Lower lobe of right lung (tissue), 2 donors: Measurements from ENCODE around the gene SOX10. TPM values are rescaled to one million over a fixed set of nuclear protein-coding genes. Genes with fewer than 3 reads are reported as not detected.
A peak's percentile ranks its signal among the peaks of the same experiment; 100 is the strongest.
"Not testable (repeated sequence)": the region's sequence is repeated elsewhere in the genome, so short reads cannot be mapped to it uniquely, and the experiment has no call there.

Experiments used
- ATAC-seq, 2 donors: fragments of 200-7000 bp; cut with Tn5 transposase; one replicate each; pipeline ENCODE4 v1.9.1; 2020 to 2022; ENCODE audit warnings: mild to moderate bottlenecking in 2 of 2, moderate library complexity in 2 of 2
- DNase-seq: peaks from one replicate; pipeline ENCODE4 v3.0.0-alpha.2; 2020
- H3K27ac ChIP-seq: fragments of 200-600 bp; one replicate; pipeline ENCODE4 v1.8.0; 2022
- H3K27me3 ChIP-seq: fragments of 200-600 bp; one replicate; pipeline ENCODE4 v1.8.0; 2022; ENCODE audit warnings: low read depth
- H3K36me3 ChIP-seq: fragments of 200-600 bp; one replicate; pipeline ENCODE4 v1.8.0; 2022; ENCODE audit warnings: mild to moderate bottlenecking
- H3K4me1 ChIP-seq: fragments of 200-600 bp; one replicate; pipeline ENCODE4 v1.8.0; 2022
- H3K4me3 ChIP-seq: fragments of 200-600 bp; one replicate; pipeline ENCODE4 v1.8.0; 2022; ENCODE audit warnings: mild to moderate bottlenecking
- H3K9me3 ChIP-seq: fragments of 200-600 bp; one replicate; pipeline ENCODE4 v1.8.0; 2022
- intact Hi-C: fragments of 100-400 bp; cut with DNase I; formaldehyde crosslinking; loops from one replicate; pipeline ENCODE4 v1.11.0; 2022
- total RNA-seq: library from RNA; stranded (reverse); fragmentation: NEBNext Ultra II Directional; extraction: Animal tissue kit (Norgen Biotek cat#: 25700); gene quantifications from one replicate; pipeline ENCODE4 v1.2.1, GENCODE V29; 2021
- TF ChIP-seq, protein P1 (sequence below): fragments of 200-600 bp; IDR thresholded peaks from one replicate; pipeline ENCODE4 v1.8.0; 2022; ENCODE audit warnings: antibody characterized with exemption, mild to moderate bottlenecking
- donor health status: DM: no; HTN: yes; CAD: no; lungs with severe emphysema.

SOX10 gene
- total RNA-seq, 1 donor from 2014 or later = not detected

DNA sequence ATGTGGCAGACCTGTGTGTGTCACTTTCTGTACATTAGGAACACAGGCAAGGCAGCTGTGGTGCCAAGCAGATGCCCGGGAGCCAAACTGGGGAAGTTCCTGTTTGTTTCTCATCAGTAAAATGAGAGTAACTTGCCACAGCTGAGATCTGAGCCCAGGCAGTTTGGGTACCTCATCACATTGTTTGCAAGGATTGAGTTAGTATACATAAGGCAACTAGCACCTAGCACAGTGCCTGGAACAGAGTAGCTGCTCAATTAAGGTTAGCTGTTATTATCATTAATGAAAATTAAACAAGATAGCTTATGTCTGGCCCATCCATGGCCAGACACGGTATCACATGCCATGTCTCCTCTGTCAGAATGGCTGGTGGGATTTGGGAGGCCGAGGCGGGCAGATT is 7.8 kb downstream of the SOX10 start:
- Histone ChIP-seq H3K4me3 (no peak overlapping the region), H3K27me3 (no peaks in the 10 kb centered on the region), H3K36me3 (peaks cover 9% of the 10 kb centered on the region), H3K9me3 (no peaks in the 10 kb centered on the region), H3K4me1 (no peaks in the 10 kb centered on the region), H3K27ac (no peak overlapping the region)
- intact Hi-C loops = no loop called here
- DNase-seq (no peak), ATAC-seq (no peak)
- TF ChIP-seq, protein P1, sequence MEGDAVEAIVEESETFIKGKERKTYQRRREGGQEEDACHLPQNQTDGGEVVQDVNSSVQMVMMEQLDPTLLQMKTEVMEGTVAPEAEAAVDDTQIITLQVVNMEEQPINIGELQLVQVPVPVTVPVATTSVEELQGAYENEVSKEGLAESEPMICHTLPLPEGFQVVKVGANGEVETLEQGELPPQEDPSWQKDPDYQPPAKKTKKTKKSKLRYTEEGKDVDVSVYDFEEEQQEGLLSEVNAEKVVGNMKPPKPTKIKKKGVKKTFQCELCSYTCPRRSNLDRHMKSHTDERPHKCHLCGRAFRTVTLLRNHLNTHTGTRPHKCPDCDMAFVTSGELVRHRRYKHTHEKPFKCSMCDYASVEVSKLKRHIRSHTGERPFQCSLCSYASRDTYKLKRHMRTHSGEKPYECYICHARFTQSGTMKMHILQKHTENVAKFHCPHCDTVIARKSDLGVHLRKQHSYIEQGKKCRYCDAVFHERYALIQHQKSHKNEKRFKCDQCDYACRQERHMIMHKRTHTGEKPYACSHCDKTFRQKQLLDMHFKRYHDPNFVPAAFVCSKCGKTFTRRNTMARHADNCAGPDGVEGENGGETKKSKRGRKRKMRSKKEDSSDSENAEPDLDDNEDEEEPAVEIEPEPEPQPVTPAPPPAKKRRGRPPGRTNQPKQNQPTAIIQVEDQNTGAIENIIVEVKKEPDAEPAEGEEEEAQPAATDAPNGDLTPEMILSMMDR = no peak

DNA sequence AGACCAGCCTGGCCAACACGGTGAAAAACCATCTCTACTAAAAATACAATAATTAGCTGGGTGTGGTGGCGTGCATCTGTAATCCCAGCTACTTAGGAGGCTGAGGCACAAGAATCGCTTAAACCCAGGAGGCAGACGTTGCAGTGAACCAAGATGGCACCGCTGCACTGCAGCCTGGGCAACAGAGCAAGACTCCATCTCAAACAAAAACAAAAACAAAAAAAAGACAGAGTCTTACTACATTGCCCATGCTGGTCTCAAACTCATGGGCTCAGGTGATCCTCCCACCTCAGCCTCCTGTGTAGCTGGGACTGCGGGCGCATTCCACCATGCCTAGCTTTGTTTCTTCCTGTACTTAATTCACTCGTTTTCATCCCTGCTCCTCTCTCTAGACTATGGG is 8.3 kb downstream of the SOX10 start:
- H3K4me3 ChIP-seq, intact Hi-C loops, H3K9me3 ChIP-seq, H3K36me3 ChIP-seq, H3K27me3 ChIP-seq, H3K4me1 ChIP-seq, ATAC-seq, DNase-seq, H3K27ac ChIP-seq: not testable (repeated sequence)

DNA sequence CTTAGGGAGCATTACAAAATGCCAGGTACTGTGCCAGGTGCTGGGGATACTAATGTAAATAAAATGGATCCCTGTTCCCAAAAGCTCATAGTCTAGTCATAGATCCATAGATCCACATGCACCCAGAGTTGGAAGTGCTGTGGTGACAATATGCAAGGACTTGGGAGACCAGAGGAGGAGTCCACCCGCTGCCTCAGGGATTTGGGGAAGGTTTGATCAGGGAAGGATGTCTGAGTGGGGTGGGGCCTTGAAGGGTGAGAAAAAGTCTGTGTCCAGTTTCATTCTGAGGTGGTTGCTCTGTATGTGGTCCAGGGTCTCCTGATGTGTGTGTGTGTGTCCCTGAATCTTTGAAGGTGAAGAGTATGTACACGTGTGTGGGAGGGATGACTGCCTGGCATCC is 9.2 kb downstream of the SOX10 start:
- DNase-seq (no peak), ATAC-seq (no peak)
- no peaks in the 10 kb centered on the region for H3K9me3 ChIP-seq
- H3K36me3 ChIP-seq = peaks cover 9% of the 10 kb centered on the region
- TF ChIP-seq, protein P1 = no peak
- H3K4me3 ChIP-seq = no peak overlapping the region
- intact Hi-C loops = no loop called here
- no peaks in the 10 kb centered on the region for H3K27me3 ChIP-seq
- no peaks in the 10 kb centered on the region for H3K4me1 ChIP-seq
- no peak overlapping the region for H3K27ac ChIP-seq

DNA sequence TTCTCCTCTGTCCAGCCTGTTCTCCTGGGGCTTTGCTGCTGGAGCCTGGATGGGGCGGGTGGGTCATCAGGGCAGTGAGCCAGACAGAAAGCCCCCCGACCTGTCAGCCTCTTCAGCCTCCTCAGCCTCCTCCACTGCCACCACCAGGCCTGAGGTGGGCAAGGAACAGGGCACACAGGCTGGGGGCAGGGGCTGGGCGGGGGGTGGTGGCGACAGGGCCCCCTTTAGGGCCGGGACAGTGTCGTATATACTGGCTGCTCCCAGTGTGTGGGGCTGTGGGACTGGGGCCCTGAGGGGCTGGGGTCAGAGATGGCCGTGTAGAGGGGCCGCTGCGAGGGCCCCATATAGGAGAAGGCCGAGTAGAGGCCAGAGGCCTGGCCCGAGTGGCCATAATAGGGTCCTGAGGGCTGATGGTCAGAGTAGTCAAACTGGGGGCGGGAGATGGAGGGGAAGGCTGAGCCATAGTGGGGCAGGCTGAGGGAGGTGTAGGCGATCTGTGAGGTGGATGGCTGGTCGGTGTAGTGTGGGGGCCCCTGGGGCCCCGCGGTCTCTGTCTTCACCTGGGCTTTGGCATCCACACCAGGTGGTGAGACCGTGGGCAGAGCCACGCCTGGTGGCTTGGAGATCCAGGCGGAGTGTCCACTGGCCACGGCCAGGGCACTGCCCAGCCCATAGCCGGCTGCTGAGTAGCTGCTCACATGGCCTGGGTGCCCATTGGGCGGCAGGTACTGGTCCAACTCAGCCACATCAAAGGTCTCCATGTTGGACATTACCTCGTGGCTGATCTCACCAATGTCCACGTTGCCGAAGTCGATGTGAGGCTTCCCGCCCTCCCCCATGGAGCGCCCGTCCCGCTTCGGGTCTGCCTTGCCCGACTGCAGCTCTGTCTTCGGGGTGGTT is 10.8 kb downstream of the SOX10 start:
- peak in 1 of 2 donors; percentile 18 for ATAC-seq
- H3K4me3 ChIP-seq = no peak overlapping the region
- intact Hi-C loops = no loop called here
- no peak overlapping the region for H3K27ac ChIP-seq
- TF ChIP-seq, protein P1 = no peak
- no peaks in the 10 kb centered on the region for H3K27me3 ChIP-seq
- no peak for DNase-seq
- no peaks in the 10 kb centered on the region for H3K9me3 ChIP-seq
- H3K4me1 ChIP-seq = no peaks in the 10 kb centered on the region
- peaks cover 18% of the 10 kb centered on the region for H3K36me3 ChIP-seq

DNA sequence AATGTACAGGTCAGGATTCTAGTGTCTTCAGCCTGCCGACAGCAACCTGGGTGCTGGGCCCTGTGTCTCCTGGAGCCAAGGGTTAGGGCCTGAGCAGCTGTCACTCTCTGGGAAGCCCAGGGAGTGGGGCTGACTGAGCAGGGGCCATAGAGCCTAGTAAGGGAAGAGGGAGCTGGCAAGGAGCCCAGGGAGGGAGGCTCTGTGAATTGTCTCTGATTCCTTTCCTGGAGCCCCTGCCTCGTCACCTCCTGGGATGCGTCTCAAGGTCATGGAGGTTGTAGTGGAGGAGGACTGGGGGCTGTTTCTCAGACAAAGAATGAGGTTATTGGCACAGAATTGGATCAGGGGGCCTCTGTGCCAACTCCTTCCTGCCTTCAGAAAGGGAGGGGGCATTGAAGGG is 11.8 kb downstream of the SOX10 start:
- TF ChIP-seq, protein P1 = no peak
- intact Hi-C loops = no loop called here
- no peaks in the 10 kb centered on the region for H3K4me1 ChIP-seq
- H3K9me3 ChIP-seq = no peaks in the 10 kb centered on the region
- DNase-seq (no peak), ATAC-seq (no peak)
- peaks cover 28% of the 10 kb centered on the region for H3K36me3 ChIP-seq
- H3K27me3 ChIP-seq = no peaks in the 10 kb centered on the region
- H3K27ac ChIP-seq = no peak overlapping the region
- H3K4me3 ChIP-seq = no peak overlapping the region
